Heart left ventricle (tissue), 13 donors: ENCODE measurements around the gene MYLK3.

Experiments
- POLR2A ChIP-seq, 2 donors: fragments of 450-650 bp; IDR thresholded peaks; one replicate each; pipeline ENCODE4 v1.6.1; 2017; ENCODE audit warnings: antibody characterized with exemption in 2 of 2, mild to moderate bottlenecking in 2 of 2, moderate library complexity in 2 of 2
- TF ChIP-seq, protein P1 (sequence below), 12 donors: fragments of 200-600 bp; sonication (generic) in 4 of 12; IDR thresholded peaks; one replicate each; pipeline versions ENCODE4 v1.5.0 to v1.8.0; 2018 to 2022; ENCODE audit warnings: antibody characterized with exemption in 12 of 12, mild to moderate bottlenecking in 5 of 12
- donor health status: ischemic (EF 13 %, LVEDD 7.1; RV severe dilation, severe dysfunction).
- donor health status: DM: no; HTN: yes; CAD: no.
- donor health status: DM: no; HTN: no; CAD: no.
- donor health status: ischemic (EF 25% LVEDD 6.9; RV normal size, moderate dysfunction).
- donor health status: ischemic (EF 25% LVEDD 5.7; RV mildly dilated, moderate dysfunction).
- donor health status: ischemic (EF 35%, LVEDD 5.7; RV mildly dilated, moderate dysfunction).
- donor health status: nonischemic (EF 11% LVEDD 7.7; RV severe dilation, severe dysfunction).
- donor health status: DM: yes; HTN: yes; CAD: no.
- donor health status: PGD.
- donor health status: ischemic (EF 29% LVEDD 5.4; RV normal size, mild dysfunction).
- donor health status: nonischemic (EF 23%, LVEDD 6.1; RV moderate dilation, normal function).

DNA sequence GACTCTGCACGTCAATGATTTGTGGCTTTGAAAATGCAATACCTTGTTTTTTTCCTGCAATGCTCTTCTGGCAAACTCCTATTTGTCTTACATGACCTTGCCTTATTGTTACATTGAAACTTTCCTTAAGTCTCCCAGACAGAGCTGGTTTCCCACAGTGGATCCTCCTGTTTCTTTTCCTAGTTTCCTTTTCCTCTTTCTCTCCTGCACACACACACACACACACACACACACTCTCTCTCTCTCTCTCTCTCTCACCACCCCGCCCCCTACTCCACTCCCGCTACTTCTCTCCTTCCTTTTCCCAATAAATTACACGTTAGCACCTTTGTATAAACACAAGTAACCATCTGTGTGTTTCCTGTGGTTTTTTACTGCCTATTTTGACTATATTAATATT is 56.4 kb downstream of the MYLK3 start:
- TF ChIP-seq, protein P1, sequence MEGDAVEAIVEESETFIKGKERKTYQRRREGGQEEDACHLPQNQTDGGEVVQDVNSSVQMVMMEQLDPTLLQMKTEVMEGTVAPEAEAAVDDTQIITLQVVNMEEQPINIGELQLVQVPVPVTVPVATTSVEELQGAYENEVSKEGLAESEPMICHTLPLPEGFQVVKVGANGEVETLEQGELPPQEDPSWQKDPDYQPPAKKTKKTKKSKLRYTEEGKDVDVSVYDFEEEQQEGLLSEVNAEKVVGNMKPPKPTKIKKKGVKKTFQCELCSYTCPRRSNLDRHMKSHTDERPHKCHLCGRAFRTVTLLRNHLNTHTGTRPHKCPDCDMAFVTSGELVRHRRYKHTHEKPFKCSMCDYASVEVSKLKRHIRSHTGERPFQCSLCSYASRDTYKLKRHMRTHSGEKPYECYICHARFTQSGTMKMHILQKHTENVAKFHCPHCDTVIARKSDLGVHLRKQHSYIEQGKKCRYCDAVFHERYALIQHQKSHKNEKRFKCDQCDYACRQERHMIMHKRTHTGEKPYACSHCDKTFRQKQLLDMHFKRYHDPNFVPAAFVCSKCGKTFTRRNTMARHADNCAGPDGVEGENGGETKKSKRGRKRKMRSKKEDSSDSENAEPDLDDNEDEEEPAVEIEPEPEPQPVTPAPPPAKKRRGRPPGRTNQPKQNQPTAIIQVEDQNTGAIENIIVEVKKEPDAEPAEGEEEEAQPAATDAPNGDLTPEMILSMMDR (IDR thresholded peaks at IDR 0.05): no peak
- TF ChIP-seq POLR2A (IDR thresholded peaks at IDR 0.05): no peak
